ENCODE results near the gene RNF26.

The RNF26 gene

GRCh38 chr11:119316016-119316728 is 18.2 kb upstream of the RNF26 start:
- no peak for DNase-seq (ENCODE audit: low read depth)

- no peak for DNase-seq (ENCODE audit: low read depth)
These were observed 17.4 kb upstream of the RNF26 start, which contains the start of gene MCAM for GRCh38 chr11:119316729-119317591. Gene MCAM, minus strand, starts transcription at chr11:119317130. Its CDS starts 29 bp downstream, at chr11:119317101.

GRCh38 chr11:119317592-119318239 is 16.6 kb upstream of the RNF26 start:
- DNase-seq (ENCODE audit: low read depth) = no peak

GRCh38 chr11:119318240-119319135 is 15.8 kb upstream of the RNF26 start:
- DNase-seq (ENCODE audit: low read depth) = no peak

GRCh38 chr11:119319136-119319699 is 15.1 kb upstream of the RNF26 start:
- no peak for DNase-seq (ENCODE audit: low read depth)

- DNase-seq (ENCODE audit: low read depth) = no peak
These were observed 14.6 kb upstream of the RNF26 start for GRCh38 chr11:119319700-119320239.

GRCh38 chr11:119320240-119320775 is 14.0 kb upstream of the RNF26 start:
- no peak for DNase-seq (ENCODE audit: low read depth)

GRCh38 chr11:119320776-119321524 is 13.4 kb upstream of the RNF26 start:
- no peak for DNase-seq (ENCODE audit: low read depth)

GRCh38 chr11:119322360-119322739 is 12.0 kb upstream of the RNF26 start:
- no peak for DNase-seq (ENCODE audit: low read depth)

GRCh38 chr11:119322921-119323531 is 11.3 kb upstream of the RNF26 start:
- no peak for DNase-seq (ENCODE audit: low read depth)

- DNase-seq (ENCODE audit: low read depth) = peak; percentile 70
These were observed 10.7 kb upstream of the RNF26 start for GRCh38 chr11:119323532-119324033.

GRCh38 chr11:119324189-119324588 is 10.1 kb upstream of the RNF26 start:
- DNase-seq (ENCODE audit: low read depth) = no peak

- no peak for DNase-seq (ENCODE audit: low read depth)
These were observed 5.0 kb upstream of the RNF26 start for GRCh38 chr11:119329320-119329719.

GRCh38 chr11:119330237-119330636 is 4.1 kb upstream of the RNF26 start:
- no peak for DNase-seq (ENCODE audit: low read depth)

GRCh38 chr11:119332111-119332765 is 2.1 kb upstream of the RNF26 start:
- no peak for DNase-seq (ENCODE audit: low read depth)

GRCh38 chr11:119335091-119335654 is 846 bp downstream of the RNF26 start:
- DNase-seq (ENCODE audit: low read depth) = no peak

GRCh38 chr11:119335655-119336543 is 1.6 kb downstream of the RNF26 start:
- no peak for DNase-seq (ENCODE audit: low read depth)
